Measurements from ENCODE around the gene TAF5L. TPM values are rescaled to one million over a fixed set of nuclear protein-coding genes. Genes with fewer than 3 reads are reported as not detected.
A peak's percentile ranks its signal among the peaks of the same experiment; 100 is the strongest.

The TAF5L gene
- total RNA-seq, 1 donor from 2014 or later, result 21.7 TPM

DNA sequence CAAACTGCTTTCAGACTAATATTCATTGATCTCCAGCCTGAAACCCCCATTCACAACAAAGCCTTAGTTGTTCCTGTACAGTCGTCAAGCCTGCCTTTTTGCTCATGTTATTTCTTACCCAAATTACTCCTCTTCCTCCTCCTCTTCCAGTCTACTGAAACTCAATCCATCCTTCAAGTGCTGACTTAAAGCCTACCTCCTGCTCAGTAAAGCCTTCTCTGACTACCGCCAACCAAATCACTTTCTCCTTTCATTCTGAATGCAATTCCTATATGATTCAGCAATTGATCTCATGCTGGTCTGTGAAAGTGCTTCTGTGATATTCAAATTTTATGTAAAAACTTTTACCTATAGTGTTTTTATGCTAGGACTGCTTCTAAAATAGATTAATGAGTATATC lies 18.6 kb downstream of the TAF5L start:
- H3K27ac ChIP-seq, result no peak overlapping the region
- ATAC-seq (no peak), DNase-seq (no peak)
- H3K27me3 ChIP-seq (ENCODE audit: low read depth), result no peaks in the 10 kb centered on the region
- H3K36me3 ChIP-seq, result peaks cover 99% of the 10 kb centered on the region
- no peaks in the 10 kb centered on the region for H3K4me1 ChIP-seq
- no peak overlapping the region for H3K4me3 ChIP-seq
- TF ChIP-seq, protein P1, sequence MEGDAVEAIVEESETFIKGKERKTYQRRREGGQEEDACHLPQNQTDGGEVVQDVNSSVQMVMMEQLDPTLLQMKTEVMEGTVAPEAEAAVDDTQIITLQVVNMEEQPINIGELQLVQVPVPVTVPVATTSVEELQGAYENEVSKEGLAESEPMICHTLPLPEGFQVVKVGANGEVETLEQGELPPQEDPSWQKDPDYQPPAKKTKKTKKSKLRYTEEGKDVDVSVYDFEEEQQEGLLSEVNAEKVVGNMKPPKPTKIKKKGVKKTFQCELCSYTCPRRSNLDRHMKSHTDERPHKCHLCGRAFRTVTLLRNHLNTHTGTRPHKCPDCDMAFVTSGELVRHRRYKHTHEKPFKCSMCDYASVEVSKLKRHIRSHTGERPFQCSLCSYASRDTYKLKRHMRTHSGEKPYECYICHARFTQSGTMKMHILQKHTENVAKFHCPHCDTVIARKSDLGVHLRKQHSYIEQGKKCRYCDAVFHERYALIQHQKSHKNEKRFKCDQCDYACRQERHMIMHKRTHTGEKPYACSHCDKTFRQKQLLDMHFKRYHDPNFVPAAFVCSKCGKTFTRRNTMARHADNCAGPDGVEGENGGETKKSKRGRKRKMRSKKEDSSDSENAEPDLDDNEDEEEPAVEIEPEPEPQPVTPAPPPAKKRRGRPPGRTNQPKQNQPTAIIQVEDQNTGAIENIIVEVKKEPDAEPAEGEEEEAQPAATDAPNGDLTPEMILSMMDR (IDR thresholded peaks at IDR 0.05), result no peak
- intact Hi-C loops (cut with DNase I), result no loop called here
- no peaks in the 10 kb centered on the region for H3K9me3 ChIP-seq

DNA sequence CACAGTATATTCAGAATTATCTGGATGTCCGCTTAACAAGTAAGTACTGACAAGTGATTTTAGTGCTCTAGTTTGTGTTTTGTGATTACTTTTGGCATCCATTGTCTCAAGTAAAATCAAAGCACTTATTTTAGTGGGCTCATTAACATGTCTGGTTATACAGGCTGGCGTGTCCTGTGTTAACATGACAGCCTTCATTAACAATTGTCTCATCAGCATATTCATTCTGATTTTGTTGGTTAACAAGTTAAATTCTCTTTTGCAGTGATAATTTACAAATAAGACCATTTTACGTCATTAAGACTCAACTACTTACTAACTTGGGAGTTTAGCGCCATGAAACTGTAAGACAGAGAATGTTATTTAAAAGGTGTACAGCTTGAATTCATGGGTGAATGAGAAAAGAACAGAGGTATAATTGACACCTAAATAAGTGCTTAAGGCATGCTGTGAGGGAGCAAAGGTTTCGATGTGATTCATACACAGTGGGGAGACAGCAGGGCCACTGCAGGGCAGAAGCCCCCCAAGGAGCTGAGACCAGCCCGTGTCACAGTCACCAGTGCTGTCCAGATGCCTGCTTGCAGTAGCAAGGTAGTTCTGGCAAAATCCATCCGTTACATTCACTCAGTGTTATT lies 22.4 kb downstream of the TAF5L start:
- H3K36me3 ChIP-seq, result peaks cover 92% of the 10 kb centered on the region
- TF ChIP-seq, protein P1 (IDR thresholded peaks at IDR 0.05), result no peak
- no peaks in the 10 kb centered on the region for H3K4me1 ChIP-seq
- DNase-seq, result no peak
- intact Hi-C loops (cut with DNase I), result no loop called here
- ATAC-seq, result no peak
- no peaks in the 10 kb centered on the region for H3K27me3 ChIP-seq (ENCODE audit: low read depth)
- no peaks in the 10 kb centered on the region for H3K9me3 ChIP-seq
- H3K4me3 ChIP-seq, result no peak overlapping the region
- no peak overlapping the region for H3K27ac ChIP-seq

DNA sequence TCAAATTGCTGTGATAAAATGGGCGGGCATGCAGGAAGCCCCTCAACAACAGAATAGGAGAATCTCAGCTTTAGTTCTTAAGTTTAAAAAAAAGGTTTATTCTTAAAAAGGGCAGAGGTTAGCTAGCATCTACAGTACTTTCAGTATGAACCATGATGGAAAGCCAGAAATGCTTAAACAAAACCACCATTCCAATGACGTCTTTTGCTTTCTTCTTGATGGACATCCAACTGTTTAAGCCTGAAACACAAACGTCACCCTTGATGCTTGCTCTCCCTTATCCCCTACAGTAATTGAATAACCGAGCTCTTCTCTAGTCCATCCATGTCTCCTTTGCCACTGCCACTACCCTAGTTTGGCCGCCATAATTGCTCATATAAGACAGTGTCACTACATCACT lies 25.7 kb downstream of the TAF5L start:
- TF ChIP-seq, protein P1 (IDR thresholded peaks at IDR 0.05), result no peak
- intact Hi-C loops (cut with DNase I), result no loop called here

DNA sequence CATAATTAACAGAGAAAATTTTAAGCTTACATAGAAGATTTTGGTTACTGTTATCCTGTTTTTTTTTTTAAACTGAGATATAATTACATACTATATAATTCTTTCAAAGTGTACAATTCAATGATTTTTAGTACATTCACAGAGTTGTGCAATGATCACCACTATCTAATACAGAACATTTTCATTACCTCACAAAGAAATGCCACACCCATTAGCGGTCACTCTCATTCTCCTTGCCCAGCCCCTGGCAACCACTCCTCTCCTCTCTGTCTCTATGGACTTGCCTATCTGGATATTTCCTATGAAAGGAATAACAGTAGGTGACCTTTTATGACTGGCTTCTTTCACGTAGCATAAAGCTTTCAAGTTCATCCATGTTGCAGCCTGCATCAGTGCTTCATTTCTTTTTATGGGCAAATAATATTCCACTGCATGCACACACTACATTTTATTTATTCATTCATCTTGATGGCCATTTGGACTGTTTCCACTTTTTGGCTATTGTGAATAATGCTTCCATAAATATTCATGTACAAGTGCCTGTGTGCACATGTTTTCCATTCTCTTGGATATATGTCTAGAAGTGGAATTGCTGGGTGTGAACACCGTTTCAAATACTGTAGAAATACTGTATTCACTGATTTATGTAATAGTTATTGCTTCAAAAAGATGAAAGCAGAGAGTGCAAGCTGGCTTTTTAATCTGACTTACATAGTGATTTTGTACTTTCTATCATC lies 26.5 kb downstream of the TAF5L start:
- intact Hi-C loops (cut with DNase I), result no loop called here
- ATAC-seq (no peak), DNase-seq (no peak)
- H3K4me3 ChIP-seq, result no peak overlapping the region
- TF ChIP-seq, protein P1 (IDR thresholded peaks at IDR 0.05), result no peak
- H3K27ac ChIP-seq, result no peak overlapping the region
- no peaks in the 10 kb centered on the region for H3K9me3 ChIP-seq
- H3K4me1 ChIP-seq, result no peaks in the 10 kb centered on the region
- H3K27me3 ChIP-seq (ENCODE audit: low read depth), result no peaks in the 10 kb centered on the region
- peaks cover 63% of the 10 kb centered on the region for H3K36me3 ChIP-seq

More for the DNA sequence above, 25.7 kb downstream of the TAF5L start:
- Histone ChIP-seq H3K4me1 (no peaks in the 10 kb centered on the region), H3K27ac (no peak overlapping the region), H3K4me3 (no peak overlapping the region), H3K27me3 (ENCODE audit: low read depth) (no peaks in the 10 kb centered on the region), H3K36me3 (peaks cover 63% of the 10 kb centered on the region), H3K9me3 (no peaks in the 10 kb centered on the region)
- DNase-seq (no peak), ATAC-seq (no peak)

DNA sequence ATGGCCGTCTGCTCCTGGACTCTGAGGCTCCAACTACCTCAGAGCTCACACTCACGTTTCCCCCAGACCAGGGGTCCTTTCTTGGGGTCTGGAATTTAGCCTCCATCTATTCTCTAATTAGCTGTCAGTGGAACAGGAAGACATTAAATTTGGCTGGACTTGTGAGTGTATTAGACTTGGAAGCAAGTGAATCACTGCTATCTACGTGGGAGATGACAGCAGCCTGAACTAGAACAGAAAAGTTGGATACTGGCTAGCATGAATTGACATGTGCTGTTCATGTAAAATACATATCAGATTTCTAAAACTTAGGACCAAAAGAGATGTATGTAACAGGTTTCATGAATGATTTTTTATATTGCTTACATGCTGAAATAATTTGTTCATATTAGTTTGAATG lies 28.0 kb downstream of the TAF5L start:
- TF ChIP-seq, protein P1 (IDR thresholded peaks at IDR 0.05), result no peak
- no peak for ATAC-seq
- no peak overlapping the region for H3K4me3 ChIP-seq
- H3K9me3 ChIP-seq, result no peaks in the 10 kb centered on the region
- H3K27me3 ChIP-seq (ENCODE audit: low read depth), result no peaks in the 10 kb centered on the region
- peak overlapping the region; percentile 26 for H3K27ac ChIP-seq
- H3K4me1 ChIP-seq, result no peaks in the 10 kb centered on the region
- no peak for DNase-seq
- H3K36me3 ChIP-seq, result peaks cover 63% of the 10 kb centered on the region
- intact Hi-C loops (cut with DNase I), result no loop called here
